K562 (cell line): ENCODE data around the gene STIL. TPM values are rescaled to one million over a fixed set of nuclear protein-coding genes. Genes with fewer than 3 reads are reported as not detected.

Experiments used
- ATAC-seq: fragments of 200-7000 bp; cut with Tn5 transposase; 3 replicates; pipeline ENCODE4 v1.9.1; 2020; ENCODE audit warnings: moderate library complexity
- BruUV-seq: library from RNA; stranded (reverse); fragments of 400-500 nt; replicated peaks from 2 replicates; lab custom pipeline; 2021; lab: Mats Ljungman, UMichigan
- CTCF ChIA-PET: fragments of 300-600 bp; formaldehyde crosslinking; extraction: SDS; loops from one replicate; lab custom pipeline; 2021; ENCODE audit warnings: low intra/inter-chr PET ratio; lab: Yijun Ruan, JAX
- POLR2A ChIA-PET: fragments of 300-600, 350-650 bp; sonication (Branson Sonifier 250); formaldehyde crosslinking; extraction: SDS; loops from one replicate; lab custom pipeline; 2021; ENCODE audit warnings: antibody characterized with exemption, inconsistent platforms; lab: Yijun Ruan, JAX
- DNase-seq, 4 experiments: peaks; one replicate each; pipeline versions ENCODE4 v3.0.0 to v3.0.0-alpha.2; 2011 to 2018; ENCODE audit warnings: low spot score in 3 of 4, mixed read lengths in 3 of 4; ENCODE audit errors: extremely low read depth in 1 of 4
- FAIRE-seq: peaks from 2 replicates; lab custom pipeline; 2011; peaks lifted over from hg19 to GRCh38; lab: Jason Lieb, UNC
- H2AFZ ChIP-seq: 2 replicates; pipeline ENCODE4 v1.6.0; 2011; ENCODE audit warnings: low read depth, low read length, control low read depth, inconsistent platforms
- H3K27ac ChIP-seq: fragments of 200-600 bp; 3 replicates; pipeline ENCODE4 v1.8.0; 2011; ENCODE audit warnings: low read depth, mild to moderate bottlenecking, control low read depth, inconsistent platforms, low read length, moderate library complexity, mixed read lengths; ENCODE audit errors: extremely low read depth
- H3K27me3 ChIP-seq, 2 experiments: fragments of 300-600 bp in 1 of 2; 2 replicates in 1 of 2; 3 replicates in 1 of 2; pipeline versions ENCODE4 v1.6.0 to v1.8.0; 2011; ENCODE audit warnings: inconsistent platforms in 2 of 2, low read length in 2 of 2, mild to moderate bottlenecking in 1 of 2, mixed read lengths in 1 of 2, moderate library complexity in 1 of 2; ENCODE audit not compliant: control insufficient read depth in 2 of 2, insufficient read depth in 2 of 2
- H3K36me3 ChIP-seq: fragments of 300-600 bp; 3 replicates; pipeline ENCODE4 v1.8.0; 2011; ENCODE audit warnings: mild to moderate bottlenecking, low read length, inconsistent platforms; ENCODE audit not compliant: control insufficient read depth, insufficient read depth
- H3K4me1 ChIP-seq, 2 experiments: fragments of 200-600 bp in 1 of 2; replicated peaks in 1 of 2; 2 replicates in 1 of 2; 3 replicates in 1 of 2; pipeline versions ENCODE4 v1.5.1 to v1.8.0; 2011; ENCODE audit warnings: inconsistent platforms in 2 of 2, low read length in 2 of 2, mild to moderate bottlenecking in 1 of 2, mixed read lengths in 1 of 2, moderate library complexity in 1 of 2; ENCODE audit not compliant: control insufficient read depth in 2 of 2, insufficient read depth in 2 of 2
- H3K4me2 ChIP-seq: 2 replicates; pipeline ENCODE4 v1.6.1; 2011; ENCODE audit warnings: low read length, control low read depth, inconsistent platforms, mixed read lengths; ENCODE audit not compliant: insufficient read depth
- H3K4me3 ChIP-seq: fragments of 200-600 bp; sonication (generic), shearing (Covaris generic); 2 replicates; pipeline ENCODE4 v1.5.1; 2016; ENCODE audit warnings: control low read depth, inconsistent platforms
- H3K79me2 ChIP-seq: fragments of 200-600 bp; 3 replicates; pipeline ENCODE4 v1.8.0; 2011; ENCODE audit warnings: low read length, inconsistent platforms; ENCODE audit not compliant: control insufficient read depth, insufficient read depth
- H3K9ac ChIP-seq, 2 experiments: 2 replicates each; pipeline versions ENCODE4 v1.6.0 to v1.6.1; 2011; ENCODE audit warnings: low read depth in 2 of 2, low read length in 2 of 2, control low read depth in 1 of 2, inconsistent platforms in 1 of 2, mild to moderate bottlenecking in 1 of 2, mixed read lengths in 1 of 2; ENCODE audit not compliant: insufficient read depth in 1 of 2
- H3K9me1 ChIP-seq: one replicate; pipeline ENCODE4 v1.6.0; 2011; ENCODE audit warnings: inconsistent platforms, mild to moderate bottlenecking, low read length, moderate library complexity; ENCODE audit not compliant: control insufficient read depth, insufficient read depth
- H3K9me3 ChIP-seq: replicated peaks from 2 replicates; pipeline ENCODE4 v1.5.1; 2011; ENCODE audit warnings: low read depth, low read length, inconsistent platforms; ENCODE audit not compliant: control insufficient read depth, insufficient read depth
- H4K20me1 ChIP-seq: replicated peaks from 2 replicates; pipeline ENCODE4 v1.6.1; 2011; ENCODE audit warnings: low read length, inconsistent platforms, mixed read lengths; ENCODE audit not compliant: control insufficient read depth, insufficient read depth
- CBFA2T3 ChIP-seq: fragments of 450-650 bp; IDR thresholded peaks from 2 replicates; pipeline ENCODE4 v1.6.1; 2017
- CHD4 ChIP-seq: fragments of 200-600 bp; sonication (generic); IDR thresholded peaks from 3 replicates; pipeline ENCODE4 v1.6.1; 2012; ENCODE audit warnings: low read depth, mild to moderate bottlenecking, mixed read lengths, low read length, inconsistent platforms; ENCODE audit not compliant: insufficient read depth, insufficient replicate concordance, poor library complexity, severe bottlenecking
- E4F1 ChIP-seq: fragments of 250-450 bp; sonication (Bioruptor Pico); IDR thresholded peaks from 2 replicates; pipeline ENCODE4 v1.5.0; 2021; ENCODE audit warnings: mild to moderate bottlenecking, borderline replicate concordance
- ESRRB ChIP-seq: fragments of 250-450 bp; sonication (Bioruptor Pico); IDR thresholded peaks from 2 replicates; pipeline ENCODE4 v1.5.0; 2020; ENCODE audit warnings: mild to moderate bottlenecking, moderate library complexity, borderline replicate concordance
- FOXP4 ChIP-seq: sonication (generic); formaldehyde crosslinking; IDR thresholded peaks from 2 replicates; pipeline ENCODE4 v1.8.0; 2022; ENCODE audit warnings: mild to moderate bottlenecking, missing genetic modification reagents, borderline replicate concordance
- HLTF ChIP-seq: fragments of 450-650 bp; IDR thresholded peaks from 2 replicates; pipeline ENCODE4 v1.6.1; 2016
- NFE2 ChIP-seq: IDR thresholded peaks from 2 replicates; pipeline ENCODE4 v1.6.1; 2014; ENCODE audit warnings: antibody characterized with exemption, low read depth
- PCBP1 ChIP-seq: fragments of 200-400 bp; formaldehyde crosslinking; IDR thresholded peaks from 2 replicates; pipeline ENCODE4 v1.6.1; 2018; ENCODE audit warnings: mild to moderate bottlenecking, low read depth, low read length; ENCODE audit not compliant: poor library complexity, severe bottlenecking
- SMAD4 ChIP-seq: fragments of 250-450 bp; sonication (Bioruptor Pico); conservative IDR thresholded peaks from 2 replicates; pipeline ENCODE4 v1.8.0; 2021; ENCODE audit warnings: inconsistent platforms, mild to moderate bottlenecking, moderate library complexity
- USF1 ChIP-seq: sonication (generic); formaldehyde crosslinking; IDR thresholded peaks from 2 replicates; pipeline ENCODE4 v1.9.0; 2022; ENCODE audit warnings: mild to moderate bottlenecking, missing genetic modification reagents
- WGBS: fragments of 100-300 bp; shearing (Covaris generic); methylation state at CpG from one replicate; pipeline ENCODE4 v1.1.6; 2016; ENCODE audit warnings: low coverage, mixed read lengths; ENCODE audit not compliant: insufficient coverage; ENCODE audit errors: missing lambda C conversion rate; 5-methylcytosine and 5-hydroxymethylcytosine counted together
- in situ Hi-C: fragments of 300-500 bp; cut with MboI; formaldehyde crosslinking; loops from 4 replicates; pipeline ENCODE4 v1.15.0; 2018; ENCODE audit warnings: inconsistent platforms, mixed read lengths
- intact Hi-C: fragments of 100-400 bp; cut with micrococcal nuclease; formaldehyde crosslinking; loops from 2 replicates; pipeline ENCODE4 v1.14.2; 2022
- polyA plus RNA-seq, 8 experiments: library from polyadenylated mRNA; depleted of rRNA in 4 of 8; stranded (reverse) in 5 of 8; unstranded in 3 of 8; fragments of >200 nt; fragmentation: Nextera tagmentation in 2 of 8; fragmentation: Illumina TruSeq in 1 of 8; extraction: Ambion mirVana in 2 of 8; extraction: Trizol in 1 of 8; gene quantifications; 2 replicates each; pipeline versions ENCODE4 v1.2.1 to v1.2.3, GENCODE V29; 2011 to 2014; ENCODE audit warnings: inconsistent platforms in 1 of 8, missing spikeins in 1 of 8
- total RNA-seq, 7 experiments: library from RNA; depleted of rRNA in 6 of 7; stranded (reverse); fragments of >200 nt in 6 of 7; fragmentation: Illumina TruSeq in 2 of 7; extraction: Trizol in 2 of 7; gene quantifications; 2 replicates each; pipeline versions ENCODE4 v1.2.1 to v1.2.3, GENCODE V29; 2011 to 2021; ENCODE audit warnings: low replicate concordance in 1 of 7
- TF ChIP-seq, protein P1 (sequence below): sonication (generic); formaldehyde crosslinking; IDR thresholded peaks from 2 replicates; pipeline ENCODE4 v1.8.0; 2022; ENCODE audit warnings: mild to moderate bottlenecking, missing genetic modification reagents

Gene STIL
- total and polyA plus RNA-seq, 9 of the 15 experiments (the other 6 are each of a cell fraction or from before 2014, with no cell fraction given) = 10.5 to 77.4 (median 39.6) TPM

DNA sequence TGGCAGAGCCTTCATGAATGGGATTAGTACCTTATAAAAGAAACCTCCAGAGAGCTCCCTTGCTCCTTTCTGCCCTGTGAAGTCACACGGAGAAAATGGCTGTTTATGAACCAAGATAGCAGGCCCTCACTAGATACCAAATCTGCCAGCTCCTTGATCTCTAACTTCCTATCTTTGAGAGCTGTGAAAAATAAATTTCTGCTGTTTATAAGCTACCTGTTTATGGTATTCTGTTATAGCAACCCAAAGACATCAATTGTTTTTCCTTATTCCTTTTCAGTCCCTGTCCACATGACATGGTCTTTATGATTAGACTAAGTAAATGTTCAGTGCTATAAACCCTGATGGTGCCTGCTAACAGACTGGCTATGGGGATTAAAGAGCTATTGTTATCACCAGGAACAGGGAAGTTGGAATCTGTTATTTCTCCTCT, 9.7 kb upstream of the STIL start:
- H3K9me3 ChIP-seq = no peaks in the 10 kb centered on the region
- BruUV-seq = no TSS peak
- DNase-seq = peak in 1 of 4 experiments; percentile 24
- H3K27me3 ChIP-seq = no peaks in the 10 kb centered on the region
- peak overlapping the region in 1 of 2 experiments; percentile 0; a peak in 1 of 4 replicates for H3K9ac ChIP-seq
- H3K27ac ChIP-seq = peak overlapping the region; percentile 26; the same call in 1 of the 3 replicates
- ChIA-PET CTCF (no interaction called here), POLR2A (interaction anchor here (18.0 to 18.5 kb wide), 2 partner anchors 6 to 8 kb away, joined by 318 read pairs; partner anchors contain the start of genes CMPK1 and STIL)
- 0% methylated on average over 1 of the region's 1 CpG for WGBS
- in situ Hi-C loops = no loop called here
- no peak for FAIRE-seq
- H3K4me1 ChIP-seq = peaks cover 3 to 14% of the 10 kb centered on the region in 2 experiments; a peak in 3 of 5 replicates
- H3K9me1 ChIP-seq = no peaks in the 10 kb centered on the region
- H3K4me3 ChIP-seq = no peak overlapping the region
- no peaks in the 10 kb centered on the region for H4K20me1 ChIP-seq
- intact Hi-C loops = no loop called here
- no peak overlapping the region for H3K4me2 ChIP-seq
- peak overlapping the region; percentile 88 for H2AFZ ChIP-seq
- H3K79me2 ChIP-seq = no peaks in the 10 kb centered on the region
- no peaks in the 10 kb centered on the region for H3K36me3 ChIP-seq
- peak; percentile 52 for ATAC-seq
- TF ChIP-seq E4F1 (CRISPR knock-in tag) (no peak), NFE2 (no peak), CBFA2T3 (peak; percentile 10; the same call in 1 of the 2 replicates), FOXP4 (CRISPR knock-in tag) (no peak), HLTF (no peak), CHD4 (no peak), SMAD4 (CRISPR knock-in tag) (no peak), PCBP1 (no peak), ESRRB (CRISPR knock-in tag) (no peak), USF1 (CRISPR knock-in tag) (no peak)
- TF ChIP-seq, protein P1, sequence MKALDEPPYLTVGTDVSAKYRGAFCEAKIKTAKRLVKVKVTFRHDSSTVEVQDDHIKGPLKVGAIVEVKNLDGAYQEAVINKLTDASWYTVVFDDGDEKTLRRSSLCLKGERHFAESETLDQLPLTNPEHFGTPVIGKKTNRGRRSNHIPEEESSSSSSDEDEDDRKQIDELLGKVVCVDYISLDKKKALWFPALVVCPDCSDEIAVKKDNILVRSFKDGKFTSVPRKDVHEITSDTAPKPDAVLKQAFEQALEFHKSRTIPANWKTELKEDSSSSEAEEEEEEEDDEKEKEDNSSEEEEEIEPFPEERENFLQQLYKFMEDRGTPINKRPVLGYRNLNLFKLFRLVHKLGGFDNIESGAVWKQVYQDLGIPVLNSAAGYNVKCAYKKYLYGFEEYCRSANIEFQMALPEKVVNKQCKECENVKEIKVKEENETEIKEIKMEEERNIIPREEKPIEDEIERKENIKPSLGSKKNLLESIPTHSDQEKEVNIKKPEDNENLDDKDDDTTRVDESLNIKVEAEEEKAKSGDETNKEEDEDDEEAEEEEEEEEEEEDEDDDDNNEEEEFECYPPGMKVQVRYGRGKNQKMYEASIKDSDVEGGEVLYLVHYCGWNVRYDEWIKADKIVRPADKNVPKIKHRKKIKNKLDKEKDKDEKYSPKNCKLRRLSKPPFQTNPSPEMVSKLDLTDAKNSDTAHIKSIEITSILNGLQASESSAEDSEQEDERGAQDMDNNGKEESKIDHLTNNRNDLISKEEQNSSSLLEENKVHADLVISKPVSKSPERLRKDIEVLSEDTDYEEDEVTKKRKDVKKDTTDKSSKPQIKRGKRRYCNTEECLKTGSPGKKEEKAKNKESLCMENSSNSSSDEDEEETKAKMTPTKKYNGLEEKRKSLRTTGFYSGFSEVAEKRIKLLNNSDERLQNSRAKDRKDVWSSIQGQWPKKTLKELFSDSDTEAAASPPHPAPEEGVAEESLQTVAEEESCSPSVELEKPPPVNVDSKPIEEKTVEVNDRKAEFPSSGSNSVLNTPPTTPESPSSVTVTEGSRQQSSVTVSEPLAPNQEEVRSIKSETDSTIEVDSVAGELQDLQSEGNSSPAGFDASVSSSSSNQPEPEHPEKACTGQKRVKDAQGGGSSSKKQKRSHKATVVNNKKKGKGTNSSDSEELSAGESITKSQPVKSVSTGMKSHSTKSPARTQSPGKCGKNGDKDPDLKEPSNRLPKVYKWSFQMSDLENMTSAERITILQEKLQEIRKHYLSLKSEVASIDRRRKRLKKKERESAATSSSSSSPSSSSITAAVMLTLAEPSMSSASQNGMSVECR (CRISPR knock-in tag) = no peak
